ENCODE data around the gene KRT81. TPM values are rescaled to one million over a fixed set of nuclear protein-coding genes. Genes with fewer than 3 reads are reported as not detected.
"Not testable (repeated sequence)": the region's sequence is repeated elsewhere in the genome, so short reads cannot be mapped to it uniquely, and the experiment has no call there.

The KRT81 gene
- total RNA-seq, 2 experiments from 2014 or later, result not detected

GRCh38 chr12:52243856-52244614 lies 47.3 kb downstream of the KRT81 start:
- Mint-ChIP-seq H3K4me1 (ENCODE audit: low read depth) (peaks cover 23% of the 10 kb centered on the region), H3K9me3 (no peaks in the 10 kb centered on the region), H3K27ac (peak overlapping the region; percentile 90), H3K36me3 (ENCODE audit: low read depth) (no peaks in the 10 kb centered on the region), H3K4me3 (peak overlapping the region; percentile 62), H3K27me3 (peaks cover 5% of the 10 kb centered on the region)
- ChIA-PET POLR2A (interaction anchor here (0.6 to 0.8 kb wide), 2 partner anchors 22 to 185 kb away, joined by 3 to 4 read pairs; no protein-coding TSS in a partner anchor), CTCF (interaction anchor here (0.8 to 2.2 kb wide), 7 partner anchors 20 to 88 kb away, joined by 3 to 9 read pairs (median 3); no protein-coding TSS in a partner anchor)
- intact Hi-C loops (cut with micrococcal nuclease), result no loop called here
- DNase-seq (peak; percentile 91), ATAC-seq (peak; percentile 98)
- no peak for TF ChIP-seq CTCF (IDR thresholded peaks at IDR 0.05)

GRCh38 chr12:52243259-52243855 lies 48.0 kb downstream of the KRT81 start:
- POLR2A ChIA-PET, result interaction anchor here (0.6 to 0.8 kb wide), 2 partner anchors 8 to 22 kb away, joined by 3 to 4 read pairs; no protein-coding TSS in a partner anchor
- CTCF ChIA-PET, result interaction anchor here (0.8 to 1.8 kb wide), 5 partner anchors 19 to 87 kb away, joined by 3 to 8 read pairs (median 3); no protein-coding TSS in a partner anchor
- Mint-ChIP-seq H3K9me3 (no peaks in the 10 kb centered on the region), H3K27me3 (peaks cover 2% of the 10 kb centered on the region), H3K4me3 (no peak overlapping the region), H3K27ac (peak overlapping the region; percentile 90), H3K4me1 (ENCODE audit: low read depth) (peaks cover 23% of the 10 kb centered on the region), H3K36me3 (ENCODE audit: low read depth) (no peaks in the 10 kb centered on the region)
- TF ChIP-seq CTCF (IDR thresholded peaks at IDR 0.05), result no peak
- ATAC-seq, result no peak
- intact Hi-C loops (cut with micrococcal nuclease), result no loop called here
- no peak for DNase-seq

- Mint-ChIP-seq H3K36me3 (ENCODE audit: low read depth) (no peaks in the 10 kb centered on the region), H3K4me1 (ENCODE audit: low read depth) (peaks cover 23% of the 10 kb centered on the region), H3K9me3 (no peaks in the 10 kb centered on the region), H3K4me3 (no peak overlapping the region), H3K27me3 (peaks cover 2% of the 10 kb centered on the region), H3K27ac (no peak overlapping the region)
- no peak for DNase-seq
- CTCF ChIA-PET, result interaction anchor here (1.9 kb wide), 1 partner anchor 37 kb away, joined by 7 read pairs; no protein-coding TSS in a partner anchor
- no peak for TF ChIP-seq CTCF (IDR thresholded peaks at IDR 0.05)
- ATAC-seq, result no peak
- POLR2A ChIA-PET, result interaction anchor here (0.6 kb wide), 1 partner anchor 9 kb away, joined by 3 read pairs; no protein-coding TSS in a partner anchor
- intact Hi-C loops (cut with micrococcal nuclease), result no loop called here
Measured at GRCh38 chr12:52242442-52243258, 48.7 kb downstream of the KRT81 start.

- ChIA-PET CTCF (interaction anchor here (1.9 kb wide), 1 partner anchor 38 kb away, joined by 7 read pairs; no protein-coding TSS in a partner anchor), POLR2A (no interaction called here)
- ATAC-seq, result no peak
Measured at GRCh38 chr12:52241205-52241842, 50.0 kb downstream of the KRT81 start.

GRCh38 chr12:52240247-52240646 lies 51.1 kb downstream of the KRT81 start:
- not testable (repeated sequence) for H3K27me3 Mint-ChIP-seq; H3K27ac Mint-ChIP-seq; H3K4me3 Mint-ChIP-seq; DNase-seq; H3K9me3 Mint-ChIP-seq; H3K36me3 Mint-ChIP-seq (ENCODE audit: low read depth); ATAC-seq
- ChIA-PET POLR2A (interaction anchor here (0.5 kb wide), 1 partner anchor 529 kb away, joined by 3 read pairs; no protein-coding TSS in a partner anchor), CTCF (interaction anchor here (4.1 kb wide), 1 partner anchor 18 kb away, joined by 33 read pairs; no protein-coding TSS in a partner anchor)
- intact Hi-C loops (cut with micrococcal nuclease), result loop anchor here (2.0 kb wide), 1 partner anchor 17 kb away; no protein-coding TSS in a partner anchor
- H3K4me1 Mint-ChIP-seq (ENCODE audit: low read depth), result peaks cover 20% of the 10 kb centered on the region

More at GRCh38 chr12:52241205-52241842, 50.0 kb downstream of the KRT81 start:
- no peak overlapping the region for H3K27ac Mint-ChIP-seq
- H3K9me3 Mint-ChIP-seq, result no peaks in the 10 kb centered on the region
- H3K27me3 Mint-ChIP-seq, result peaks cover 2% of the 10 kb centered on the region
- H3K4me1 Mint-ChIP-seq (ENCODE audit: low read depth), result peaks cover 20% of the 10 kb centered on the region
- no peaks in the 10 kb centered on the region for H3K36me3 Mint-ChIP-seq (ENCODE audit: low read depth)
- no peak for TF ChIP-seq CTCF (IDR thresholded peaks at IDR 0.05)
- DNase-seq, result no peak
- intact Hi-C loops (cut with micrococcal nuclease), result loop anchor here (2.0 kb wide), 1 partner anchor 15 kb away; no protein-coding TSS in a partner anchor
- H3K4me3 Mint-ChIP-seq, result no peak overlapping the region

Measured in activated CD8-positive, alpha-beta T cell treated with anti-CD3 and anti-CD28 coated beads for 36 hours (primary cell).